Esophagus squamous epithelium (tissue), 4 donors: Measurements from ENCODE around the gene TRIOBP.

ENCODE experiments used
- POLR2A ChIP-seq, 4 donors: fragments of 450-650 bp; IDR thresholded peaks; one replicate each; pipeline ENCODE4 v1.6.1; 2017; ENCODE audit warnings: antibody characterized with exemption in 4 of 4, mild to moderate bottlenecking in 4 of 4, moderate library complexity in 3 of 4
- TF ChIP-seq, protein P1 (sequence below), 6 experiments: fragments of 450-650 bp in 4 of 6; fragments of 200-600 bp in 2 of 6; sonication (generic) in 2 of 6; IDR thresholded peaks; one replicate each; pipeline ENCODE4 v1.5.1; 2016 to 2019; ENCODE audit warnings: antibody characterized with exemption in 6 of 6, mild to moderate bottlenecking in 4 of 6, moderate library complexity in 4 of 6

DNA sequence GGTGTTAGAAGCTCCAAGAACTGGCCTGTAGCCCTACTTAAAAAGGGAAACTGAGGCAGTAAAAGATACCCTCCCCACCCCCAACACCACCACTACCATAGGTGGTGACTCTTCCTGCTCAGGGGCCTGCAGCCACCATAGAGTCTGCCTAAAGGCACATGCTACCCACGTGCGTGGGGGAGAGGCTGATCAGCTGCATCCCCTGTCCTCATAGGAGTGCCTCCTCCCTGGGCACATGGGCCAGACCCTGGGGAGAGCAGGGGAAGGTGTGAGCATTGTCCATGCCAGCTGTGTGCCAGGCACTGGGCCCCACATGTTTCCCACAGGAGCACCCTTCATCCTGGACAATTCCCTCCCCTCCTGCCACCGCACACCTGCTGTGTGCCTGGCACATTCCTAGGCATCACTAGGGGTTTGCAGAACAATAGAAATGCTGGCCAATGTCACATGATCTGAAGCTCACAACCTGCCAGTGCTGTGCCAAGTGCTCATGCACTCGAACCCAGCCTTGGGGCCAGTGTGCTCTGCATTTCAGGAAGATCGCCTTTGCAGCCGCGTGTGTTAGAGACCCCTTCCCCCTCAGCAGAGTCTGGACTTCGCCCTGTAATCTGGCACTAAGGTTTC, 69.2 kb downstream of the TRIOBP start:
- TF ChIP-seq, protein P1, sequence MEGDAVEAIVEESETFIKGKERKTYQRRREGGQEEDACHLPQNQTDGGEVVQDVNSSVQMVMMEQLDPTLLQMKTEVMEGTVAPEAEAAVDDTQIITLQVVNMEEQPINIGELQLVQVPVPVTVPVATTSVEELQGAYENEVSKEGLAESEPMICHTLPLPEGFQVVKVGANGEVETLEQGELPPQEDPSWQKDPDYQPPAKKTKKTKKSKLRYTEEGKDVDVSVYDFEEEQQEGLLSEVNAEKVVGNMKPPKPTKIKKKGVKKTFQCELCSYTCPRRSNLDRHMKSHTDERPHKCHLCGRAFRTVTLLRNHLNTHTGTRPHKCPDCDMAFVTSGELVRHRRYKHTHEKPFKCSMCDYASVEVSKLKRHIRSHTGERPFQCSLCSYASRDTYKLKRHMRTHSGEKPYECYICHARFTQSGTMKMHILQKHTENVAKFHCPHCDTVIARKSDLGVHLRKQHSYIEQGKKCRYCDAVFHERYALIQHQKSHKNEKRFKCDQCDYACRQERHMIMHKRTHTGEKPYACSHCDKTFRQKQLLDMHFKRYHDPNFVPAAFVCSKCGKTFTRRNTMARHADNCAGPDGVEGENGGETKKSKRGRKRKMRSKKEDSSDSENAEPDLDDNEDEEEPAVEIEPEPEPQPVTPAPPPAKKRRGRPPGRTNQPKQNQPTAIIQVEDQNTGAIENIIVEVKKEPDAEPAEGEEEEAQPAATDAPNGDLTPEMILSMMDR (IDR thresholded peaks at IDR 0.05), result no peak
- TF ChIP-seq POLR2A (IDR thresholded peaks at IDR 0.05), result no peak
